A549 (cell line): Measurements from ENCODE around the gene LYZL4. TPM values are rescaled to one million over a fixed set of nuclear protein-coding genes. Genes with fewer than 3 reads are reported as not detected.

Experiments
- ATAC-seq, 2 experiments: fragments of 200-7000 bp in 1 of 2; fragments of >200 bp in 1 of 2; cut with Nextera tagmentation in 1 of 2; cut with Tn5 transposase in 1 of 2; 3 replicates each; pipeline versions ENCODE4 v1.8.0 to v1.9.1; 2018 to 2020; ENCODE audit warnings: mild to moderate bottlenecking in 1 of 2, moderate library complexity in 1 of 2
- CTCF ChIA-PET: fragments of 300-600 bp; sonication (Branson Sonifier 250); formaldehyde crosslinking; extraction: SDS; loops from one replicate; lab custom pipeline; 2021; ENCODE audit warnings: antibody characterized with exemption, inconsistent platforms; lab: Yijun Ruan, JAX
- POLR2A ChIA-PET: fragments of 350-600 bp; formaldehyde crosslinking; extraction: SDS; loops from one replicate; lab custom pipeline; 2021; ENCODE audit warnings: antibody characterized with exemption, inconsistent platforms; lab: Yijun Ruan, JAX
- DNase-seq, 2 experiments: peaks; one replicate each; pipeline versions ENCODE4 v3.0.0 to v3.0.0-alpha.2; 2011 to 2016; ENCODE audit warnings: low read depth in 1 of 2, low spot score in 1 of 2
- FAIRE-seq: peaks from 2 replicates; lab custom pipeline; 2011; peaks lifted over from hg19 to GRCh38; lab: Jason Lieb, UNC
- H3K27ac ChIP-seq, 2 experiments: fragments of >200 bp; sonication (Bioruptor Twin); formaldehyde crosslinking; 3 replicates each; pipeline ENCODE4 v1.5.1; 2016 to 2017
- H3K4me1 ChIP-seq: fragments of >200 bp; sonication (Bioruptor Twin); formaldehyde crosslinking; 3 replicates; pipeline ENCODE4 v1.6.1; 2016
- H3K4me2 ChIP-seq: fragments of >200 bp; sonication (Bioruptor Twin); formaldehyde crosslinking; 3 replicates; pipeline ENCODE4 v1.6.1; 2016
- H3K4me3 ChIP-seq: fragments of >200 bp; sonication (Bioruptor Twin); formaldehyde crosslinking; 3 replicates; pipeline ENCODE4 v1.5.1; 2016
- H3K9me3 ChIP-seq: fragments of >200 bp; sonication (Bioruptor Twin); formaldehyde crosslinking; 3 replicates; pipeline ENCODE4 v1.6.1; 2016
- BHLHE40 ChIP-seq: IDR thresholded peaks from 2 replicates; pipeline ENCODE4 v1.6.1; 2012; ENCODE audit warnings: low read depth, low read length, inconsistent platforms
- CBX8 ChIP-seq: fragments of 200-600 bp; sonication (generic); IDR thresholded peaks from 2 replicates; pipeline ENCODE4 v1.6.1; 2016
- CHD2 ChIP-seq: fragments of 150-350 bp; IDR thresholded peaks from 2 replicates; pipeline ENCODE4 v1.6.1; 2014; ENCODE audit warnings: low read length; ENCODE audit not compliant: partially characterized antibody
- CHD4 ChIP-seq: fragments of 200-600 bp; sonication (generic); IDR thresholded peaks from 2 replicates; pipeline ENCODE4 v1.6.1; 2016; ENCODE audit warnings: antibody characterized with exemption, mild to moderate bottlenecking, borderline replicate concordance
- FOXS1 ChIP-seq: fragments of 250-450 bp; sonication (Bioruptor Pico); IDR thresholded peaks from 2 replicates; pipeline ENCODE4 v1.5.0; 2020; ENCODE audit warnings: mild to moderate bottlenecking, moderate library complexity
- GATA3 ChIP-seq: IDR thresholded peaks from 2 replicates; pipeline ENCODE4 v1.6.1; 2012; ENCODE audit warnings: borderline replicate concordance
- HEYL ChIP-seq: fragments of 250-450 bp; sonication (Bioruptor Pico); IDR thresholded peaks from 2 replicates; pipeline ENCODE4 v1.8.0; 2021; ENCODE audit warnings: mild to moderate bottlenecking, moderate library complexity
- HOXB13 ChIP-seq: fragments of 250-450 bp; sonication (Bioruptor Pico); IDR thresholded peaks from 2 replicates; pipeline ENCODE4 v1.5.0; 2020; ENCODE audit warnings: low read depth, mild to moderate bottlenecking, moderate library complexity
- JUN ChIP-seq, 2 experiments: fragments of >200 bp; sonication (Bioruptor Twin); formaldehyde crosslinking; IDR thresholded peaks; 2 replicates in 1 of 2; 3 replicates in 1 of 2; pipeline ENCODE4 v1.6.1; 2016 to 2017
- JUNB ChIP-seq: fragments of >200 bp; sonication (Bioruptor Twin); formaldehyde crosslinking; IDR thresholded peaks from 2 replicates; pipeline ENCODE4 v1.6.1; 2016
- KDM1A ChIP-seq: fragments of 200-600 bp; sonication (generic); IDR thresholded peaks from 2 replicates; pipeline ENCODE4 v1.6.1; 2016; ENCODE audit warnings: low read depth, mild to moderate bottlenecking
- MAFK ChIP-seq: fragments of 450-650 bp; IDR thresholded peaks from 2 replicates; pipeline ENCODE4 v1.6.1; 2014; ENCODE audit not compliant: partially characterized antibody
- NPAS2 ChIP-seq: fragments of 250-450 bp; sonication (Bioruptor Pico); IDR thresholded peaks from 2 replicates; pipeline ENCODE4 v1.8.0; 2022; ENCODE audit warnings: mild to moderate bottlenecking, moderate library complexity, borderline replicate concordance
- PHF8 ChIP-seq: fragments of 200-600 bp; sonication (generic); IDR thresholded peaks from 2 replicates; pipeline ENCODE4 v1.6.1; 2016; ENCODE audit warnings: low read depth, mild to moderate bottlenecking, antibody characterized with exemption, moderate library complexity, borderline replicate concordance
- RARB ChIP-seq: fragments of 250-450 bp; sonication (Bioruptor Pico); IDR thresholded peaks from 2 replicates; pipeline ENCODE4 v1.8.0; 2021; ENCODE audit warnings: mild to moderate bottlenecking, moderate library complexity
- SREBF2 ChIP-seq: fragments of 450-650 bp; IDR thresholded peaks from 2 replicates; pipeline ENCODE4 v1.6.1; 2014; ENCODE audit warnings: mild to moderate bottlenecking, moderate library complexity
- ZC3H11A ChIP-seq: fragments of 450-650 bp; IDR thresholded peaks from 2 replicates; pipeline ENCODE4 v1.6.1; 2014; ENCODE audit warnings: antibody characterized with exemption, mild to moderate bottlenecking
- WGBS: methylation state at CpG from one replicate; pipeline ENCODE4 v1.1.6; 2017; ENCODE audit errors: missing lambda C conversion rate; 5-methylcytosine and 5-hydroxymethylcytosine counted together
- polyA plus RNA-seq, 4 experiments: library from polyadenylated mRNA; depleted of rRNA in 3 of 4; stranded (reverse); fragments of >200 nt; fragmentation: RNase III in 1 of 4; extraction: RNeasy Plus Mini Kit Qiagen cat#74134 plus additional on column Dnase treatment in 1 of 4; gene quantifications; 2 replicates in 3 of 4; 3 replicates in 1 of 4; pipeline ENCODE4 v1.2.3, GENCODE V29; 2011 to 2017
- TF ChIP-seq, protein P1 (sequence below): IDR thresholded peaks from 2 replicates; pipeline ENCODE4 v1.6.1; 2012
- TF ChIP-seq, protein P2 (sequence below): fragments of >200 bp; sonication (Bioruptor Twin); formaldehyde crosslinking; IDR thresholded peaks from 3 replicates; pipeline ENCODE4 v1.6.1; 2016
- TF ChIP-seq, protein P3 (sequence below): fragments of 150-350 bp; IDR thresholded peaks from 2 replicates; pipeline ENCODE4 v1.6.1; 2014; ENCODE audit warnings: low read depth, mild to moderate bottlenecking, low read length
- TF ChIP-seq, protein P4 (sequence below): fragments of 200-600 bp; sonication (generic); IDR thresholded peaks from 2 replicates; pipeline ENCODE4 v1.6.1; 2016; ENCODE audit warnings: antibody characterized with exemption, mild to moderate bottlenecking, moderate library complexity
- TF ChIP-seq, protein P5 (sequence below): fragments of 450-650 bp; IDR thresholded peaks from 2 replicates; pipeline ENCODE4 v1.6.1; 2014; ENCODE audit warnings: antibody characterized with exemption
- TF ChIP-seq, protein P6 (sequence below): fragments of 250-450 bp; sonication (Bioruptor Pico); IDR thresholded peaks from 2 replicates; pipeline ENCODE4 v1.5.0; 2021; ENCODE audit warnings: mild to moderate bottlenecking, moderate library complexity, borderline replicate concordance

LYZL4 gene
- polyA plus RNA-seq, 2 of the 4 experiments (the other 2 are of a cell fraction) = not detected

DNA sequence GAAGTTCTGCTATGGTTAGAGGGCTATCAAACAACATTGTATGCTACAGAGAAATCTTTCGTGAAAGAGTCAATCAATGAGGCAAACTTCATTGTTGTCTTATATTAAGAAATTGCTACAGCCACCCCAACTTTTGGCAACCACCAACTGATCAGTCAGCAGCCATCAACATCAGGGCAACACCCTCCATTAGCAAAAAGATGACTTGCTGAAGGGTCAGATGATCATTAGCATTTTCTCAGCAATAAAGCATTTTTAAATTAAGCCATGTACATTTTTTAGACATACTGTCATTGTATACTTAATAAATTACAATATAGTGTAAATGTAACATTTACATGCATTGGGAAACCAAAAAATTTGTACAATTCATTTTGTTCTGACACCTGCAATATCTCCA, 53.1 kb downstream of the LYZL4 start (continued):
- no peak for TF ChIP-seq KDM1A

DNA sequence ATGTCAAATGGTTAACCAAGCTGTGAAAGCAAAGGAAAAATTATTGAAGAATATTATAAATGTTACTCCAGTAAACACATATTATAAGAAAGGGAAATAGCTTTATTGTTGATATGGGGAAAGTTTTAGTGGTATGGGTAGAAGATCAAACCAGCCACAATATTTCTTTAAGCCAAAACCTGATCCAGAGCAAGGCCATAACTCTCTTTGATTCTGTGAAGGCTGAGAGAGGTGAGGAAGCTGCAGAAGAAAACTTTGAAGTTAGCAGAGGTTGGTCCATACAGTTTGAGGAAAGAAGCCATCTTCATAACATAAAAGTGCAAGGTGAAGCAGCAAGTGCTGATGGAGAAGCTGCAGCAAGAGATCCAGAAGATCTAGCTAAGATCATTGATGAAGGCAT, 54.8 kb downstream of the LYZL4 start:
- ChIA-PET CTCF (no interaction called here), POLR2A (no interaction called here)
- H3K4me1 ChIP-seq = no peaks in the 10 kb centered on the region
- no peak for DNase-seq
- TF ChIP-seq JUN (IDR thresholded peaks at IDR 0.05) (no peak), HOXB13 (CRISPR knock-in tag) (no peak), PHF8 (no peak), NPAS2 (CRISPR knock-in tag) (no peak), GATA3 (no peak), KDM1A (no peak)
- TF ChIP-seq, protein P1, sequence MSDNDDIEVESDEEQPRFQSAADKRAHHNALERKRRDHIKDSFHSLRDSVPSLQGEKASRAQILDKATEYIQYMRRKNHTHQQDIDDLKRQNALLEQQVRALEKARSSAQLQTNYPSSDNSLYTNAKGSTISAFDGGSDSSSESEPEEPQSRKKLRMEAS = no peak
- TF ChIP-seq, protein P2, sequence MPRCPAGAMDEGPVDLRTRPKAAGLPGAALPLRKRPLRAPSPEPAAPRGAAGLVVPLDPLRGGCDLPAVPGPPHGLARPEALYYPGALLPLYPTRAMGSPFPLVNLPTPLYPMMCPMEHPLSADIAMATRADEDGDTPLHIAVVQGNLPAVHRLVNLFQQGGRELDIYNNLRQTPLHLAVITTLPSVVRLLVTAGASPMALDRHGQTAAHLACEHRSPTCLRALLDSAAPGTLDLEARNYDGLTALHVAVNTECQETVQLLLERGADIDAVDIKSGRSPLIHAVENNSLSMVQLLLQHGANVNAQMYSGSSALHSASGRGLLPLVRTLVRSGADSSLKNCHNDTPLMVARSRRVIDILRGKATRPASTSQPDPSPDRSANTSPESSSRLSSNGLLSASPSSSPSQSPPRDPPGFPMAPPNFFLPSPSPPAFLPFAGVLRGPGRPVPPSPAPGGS = no peak
- TF ChIP-seq, protein P3, sequence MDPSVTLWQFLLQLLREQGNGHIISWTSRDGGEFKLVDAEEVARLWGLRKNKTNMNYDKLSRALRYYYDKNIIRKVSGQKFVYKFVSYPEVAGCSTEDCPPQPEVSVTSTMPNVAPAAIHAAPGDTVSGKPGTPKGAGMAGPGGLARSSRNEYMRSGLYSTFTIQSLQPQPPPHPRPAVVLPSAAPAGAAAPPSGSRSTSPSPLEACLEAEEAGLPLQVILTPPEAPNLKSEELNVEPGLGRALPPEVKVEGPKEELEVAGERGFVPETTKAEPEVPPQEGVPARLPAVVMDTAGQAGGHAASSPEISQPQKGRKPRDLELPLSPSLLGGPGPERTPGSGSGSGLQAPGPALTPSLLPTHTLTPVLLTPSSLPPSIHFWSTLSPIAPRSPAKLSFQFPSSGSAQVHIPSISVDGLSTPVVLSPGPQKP = no peak
- H3K9me3 ChIP-seq = no peaks in the 10 kb centered on the region
- H3K27ac ChIP-seq = no peak overlapping the region
- H3K4me3 ChIP-seq = no peak overlapping the region
- no peak for FAIRE-seq
- ATAC-seq = no peak
- H3K4me2 ChIP-seq = no peak overlapping the region

DNA sequence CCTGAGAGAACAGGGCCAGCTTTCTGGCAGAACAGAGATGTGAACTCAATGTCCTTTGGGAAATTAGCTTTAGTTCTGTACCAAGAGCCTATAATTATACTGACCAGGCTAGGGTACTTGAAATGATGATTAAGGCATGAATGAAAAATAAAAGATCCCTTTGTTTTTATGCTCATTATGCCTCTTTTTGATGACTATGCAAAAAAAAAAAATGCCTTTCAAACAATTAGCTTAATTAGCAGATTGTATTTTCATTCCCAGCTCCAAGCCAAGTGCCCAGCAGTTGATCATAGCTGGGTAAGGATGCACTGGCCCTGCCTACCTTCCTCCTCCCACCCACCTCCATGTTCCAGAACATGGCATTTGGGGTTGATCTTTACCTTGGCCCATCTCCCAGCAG, 56.8 kb downstream of the LYZL4 start:
- Histone ChIP-seq H3K4me2 (no peak overlapping the region), H3K4me3 (no peak overlapping the region), H3K4me1 (no peaks in the 10 kb centered on the region), H3K9me3 (no peaks in the 10 kb centered on the region), H3K27ac (no peak overlapping the region)
- DNase-seq = no peak
- CTCF ChIA-PET = interaction anchor here (1.2 kb wide), 1 partner anchor 195 kb away, joined by 4 read pairs; no protein-coding TSS in a partner anchor
- TF ChIP-seq CHD2 (no peak), MAFK (peak; percentile 92)
- POLR2A ChIA-PET = no interaction called here
- ATAC-seq = no peak
- FAIRE-seq = no peak

DNA sequence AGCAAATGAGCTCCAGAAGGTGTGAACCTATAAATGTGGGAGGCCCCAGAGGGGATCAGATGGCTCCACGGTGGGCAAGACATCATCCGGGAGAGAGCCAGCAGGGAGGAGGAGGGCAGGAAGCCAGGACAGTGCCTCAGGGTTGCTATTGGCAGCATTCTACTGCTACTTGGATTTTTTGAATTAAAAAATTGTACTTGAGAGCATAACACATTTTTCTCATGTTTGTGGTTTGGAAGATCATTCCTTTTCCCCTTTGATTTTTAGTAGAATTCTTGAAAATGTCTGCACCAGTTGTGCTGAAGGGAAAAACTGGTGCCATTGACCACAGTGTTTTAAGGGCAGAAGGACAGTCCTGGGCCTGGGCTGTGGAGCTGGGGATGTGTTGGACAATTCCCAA, 59.2 kb downstream of the LYZL4 start:
- no peak for FAIRE-seq
- Histone ChIP-seq H3K4me3 (no peak overlapping the region), H3K4me2 (no peak overlapping the region), H3K4me1 (no peaks in the 10 kb centered on the region), H3K27ac (no peak overlapping the region), H3K9me3 (no peaks in the 10 kb centered on the region)
- no peak for DNase-seq
- POLR2A ChIA-PET = no interaction called here
- TF ChIP-seq GATA3 = no peak
- TF ChIP-seq, protein P2 = no peak
- TF ChIP-seq, protein P4, sequence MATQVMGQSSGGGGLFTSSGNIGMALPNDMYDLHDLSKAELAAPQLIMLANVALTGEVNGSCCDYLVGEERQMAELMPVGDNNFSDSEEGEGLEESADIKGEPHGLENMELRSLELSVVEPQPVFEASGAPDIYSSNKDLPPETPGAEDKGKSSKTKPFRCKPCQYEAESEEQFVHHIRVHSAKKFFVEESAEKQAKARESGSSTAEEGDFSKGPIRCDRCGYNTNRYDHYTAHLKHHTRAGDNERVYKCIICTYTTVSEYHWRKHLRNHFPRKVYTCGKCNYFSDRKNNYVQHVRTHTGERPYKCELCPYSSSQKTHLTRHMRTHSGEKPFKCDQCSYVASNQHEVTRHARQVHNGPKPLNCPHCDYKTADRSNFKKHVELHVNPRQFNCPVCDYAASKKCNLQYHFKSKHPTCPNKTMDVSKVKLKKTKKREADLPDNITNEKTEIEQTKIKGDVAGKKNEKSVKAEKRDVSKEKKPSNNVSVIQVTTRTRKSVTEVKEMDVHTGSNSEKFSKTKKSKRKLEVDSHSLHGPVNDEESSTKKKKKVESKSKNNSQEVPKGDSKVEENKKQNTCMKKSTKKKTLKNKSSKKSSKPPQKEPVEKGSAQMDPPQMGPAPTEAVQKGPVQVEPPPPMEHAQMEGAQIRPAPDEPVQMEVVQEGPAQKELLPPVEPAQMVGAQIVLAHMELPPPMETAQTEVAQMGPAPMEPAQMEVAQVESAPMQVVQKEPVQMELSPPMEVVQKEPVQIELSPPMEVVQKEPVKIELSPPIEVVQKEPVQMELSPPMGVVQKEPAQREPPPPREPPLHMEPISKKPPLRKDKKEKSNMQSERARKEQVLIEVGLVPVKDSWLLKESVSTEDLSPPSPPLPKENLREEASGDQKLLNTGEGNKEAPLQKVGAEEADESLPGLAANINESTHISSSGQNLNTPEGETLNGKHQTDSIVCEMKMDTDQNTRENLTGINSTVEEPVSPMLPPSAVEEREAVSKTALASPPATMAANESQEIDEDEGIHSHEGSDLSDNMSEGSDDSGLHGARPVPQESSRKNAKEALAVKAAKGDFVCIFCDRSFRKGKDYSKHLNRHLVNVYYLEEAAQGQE = no peak
- TF ChIP-seq, protein P5, sequence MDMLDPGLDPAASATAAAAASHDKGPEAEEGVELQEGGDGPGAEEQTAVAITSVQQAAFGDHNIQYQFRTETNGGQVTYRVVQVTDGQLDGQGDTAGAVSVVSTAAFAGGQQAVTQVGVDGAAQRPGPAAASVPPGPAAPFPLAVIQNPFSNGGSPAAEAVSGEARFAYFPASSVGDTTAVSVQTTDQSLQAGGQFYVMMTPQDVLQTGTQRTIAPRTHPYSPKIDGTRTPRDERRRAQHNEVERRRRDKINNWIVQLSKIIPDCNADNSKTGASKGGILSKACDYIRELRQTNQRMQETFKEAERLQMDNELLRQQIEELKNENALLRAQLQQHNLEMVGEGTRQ = no peak
- no peak for TF ChIP-seq FOXS1 (CRISPR knock-in tag)
- TF ChIP-seq ZC3H11A = no peak
- no peak for TF ChIP-seq HEYL (CRISPR knock-in tag)
- TF ChIP-seq JUNB = no peak
- no peak for TF ChIP-seq CBX8
- TF ChIP-seq BHLHE40 = no peak
- no peak for TF ChIP-seq RARB (CRISPR knock-in tag)
- no peak for TF ChIP-seq CHD4
- no peak for TF ChIP-seq SREBF2
- TF ChIP-seq, protein P6, sequence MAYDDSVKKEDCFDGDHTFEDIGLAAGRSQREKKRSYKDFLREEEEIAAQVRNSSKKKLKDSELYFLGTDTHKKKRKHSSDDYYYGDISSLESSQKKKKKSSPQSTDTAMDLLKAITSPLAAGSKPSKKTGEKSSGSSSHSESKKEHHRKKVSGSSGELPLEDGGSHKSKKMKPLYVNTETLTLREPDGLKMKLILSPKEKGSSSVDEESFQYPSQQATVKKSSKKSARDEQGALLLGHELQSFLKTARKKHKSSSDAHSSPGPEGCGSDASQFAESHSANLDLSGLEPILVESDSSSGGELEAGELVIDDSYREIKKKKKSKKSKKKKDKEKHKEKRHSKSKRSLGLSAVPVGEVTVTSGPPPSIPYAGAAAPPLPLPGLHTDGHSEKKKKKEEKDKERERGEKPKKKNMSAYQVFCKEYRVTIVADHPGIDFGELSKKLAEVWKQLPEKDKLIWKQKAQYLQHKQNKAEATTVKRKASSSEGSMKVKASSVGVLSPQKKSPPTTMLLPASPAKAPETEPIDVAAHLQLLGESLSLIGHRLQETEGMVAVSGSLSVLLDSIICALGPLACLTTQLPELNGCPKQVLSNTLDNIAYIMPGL = no peak
- CTCF ChIA-PET = no interaction called here
- no peak for ATAC-seq
- 27% methylated on average over 2 of the region's 2 CpGs for WGBS
